HEK293T (cell line): ENCODE data around the gene ARHGEF19.
A peak's percentile ranks its signal among the peaks of the same experiment; 100 is the strongest.
"Not testable (repeated sequence)": the region's sequence is repeated elsewhere in the genome, so short reads cannot be mapped to it uniquely, and the experiment has no call there.

Experiments used
- CTCF ChIA-PET: fragments of 350-600 bp; formaldehyde crosslinking; extraction: SDS; loops from one replicate; lab custom pipeline; 2021; ENCODE audit warnings: antibody characterized with exemption, inconsistent platforms; lab: Yijun Ruan, JAX
- POLR2A ChIA-PET: fragments of 350-600 bp; formaldehyde crosslinking; extraction: SDS; loops from one replicate; lab custom pipeline; 2020; ENCODE audit warnings: antibody characterized with exemption, inconsistent platforms; lab: Yijun Ruan, JAX
- DNase-seq: peaks from one replicate; pipeline ENCODE4 v3.0.0; 2012; ENCODE audit warnings: mixed read lengths; ENCODE audit errors: extremely low spot score
- ARNT ChIP-seq: fragments of 450-650 bp; IDR thresholded peaks from 2 replicates; pipeline ENCODE4 v1.6.1; 2017; ENCODE audit warnings: mild to moderate bottlenecking
- BHLHE40 ChIP-seq: fragments of 450-650 bp; IDR thresholded peaks from 2 replicates; pipeline ENCODE4 v1.6.1; 2016; ENCODE audit warnings: mild to moderate bottlenecking, moderate library complexity, borderline replicate concordance
- CTBP1 ChIP-seq: fragments of 450-650 bp; IDR thresholded peaks from 2 replicates; pipeline ENCODE4 v1.6.1; 2016; ENCODE audit warnings: borderline replicate concordance
- ELF4 ChIP-seq: fragments of 450-650 bp; IDR thresholded peaks from 2 replicates; pipeline ENCODE4 v1.6.1; 2017; ENCODE audit warnings: antibody characterized with exemption
- FOXA1 ChIP-seq: fragments of 450-650 bp; IDR thresholded peaks from 2 replicates; pipeline ENCODE4 v1.6.1; 2016; ENCODE audit warnings: mild to moderate bottlenecking
- FOXK2 ChIP-seq: fragments of 450-650 bp; IDR thresholded peaks from 2 replicates; pipeline ENCODE4 v1.6.1; 2016; ENCODE audit warnings: mild to moderate bottlenecking
- FOXM1 ChIP-seq: fragments of 450-650 bp; IDR thresholded peaks from 2 replicates; pipeline ENCODE4 v1.6.1; 2017; ENCODE audit warnings: mild to moderate bottlenecking, borderline replicate concordance
- HDGF ChIP-seq: fragments of 450-650 bp; IDR thresholded peaks from 2 replicates; pipeline ENCODE4 v1.6.1; 2017; ENCODE audit warnings: antibody characterized with exemption, borderline replicate concordance
- L3MBTL2 ChIP-seq: fragments of 450-650 bp; conservative IDR thresholded peaks from 2 replicates; pipeline ENCODE4 v1.6.1; 2016; ENCODE audit warnings: mild to moderate bottlenecking
- LEF1 ChIP-seq: fragments of 450-650 bp; IDR thresholded peaks from 2 replicates; pipeline ENCODE4 v1.6.1; 2017; ENCODE audit warnings: mild to moderate bottlenecking, borderline replicate concordance
- NFRKB ChIP-seq: fragments of 450-650 bp; IDR thresholded peaks from 2 replicates; pipeline ENCODE4 v1.6.1; 2016; ENCODE audit warnings: mild to moderate bottlenecking, moderate library complexity
- SP1 ChIP-seq: fragments of 450-650 bp; IDR thresholded peaks from 2 replicates; pipeline ENCODE4 v1.6.1; 2017
- SUZ12 ChIP-seq: fragments of 450-650 bp; IDR thresholded peaks from 2 replicates; pipeline ENCODE4 v1.6.1; 2016; ENCODE audit warnings: mild to moderate bottlenecking
- TARDBP ChIP-seq: fragments of 450-650 bp; IDR thresholded peaks from 2 replicates; pipeline ENCODE4 v1.6.1; 2016
- ZNF384 ChIP-seq: fragments of 450-650 bp; IDR thresholded peaks from 2 replicates; pipeline ENCODE4 v1.6.1; 2016
- TF ChIP-seq, protein P1 (sequence below): fragments of 450-650 bp; IDR thresholded peaks from 2 replicates; pipeline ENCODE4 v1.6.1; 2016

Gene ARHGEF19

DNA sequence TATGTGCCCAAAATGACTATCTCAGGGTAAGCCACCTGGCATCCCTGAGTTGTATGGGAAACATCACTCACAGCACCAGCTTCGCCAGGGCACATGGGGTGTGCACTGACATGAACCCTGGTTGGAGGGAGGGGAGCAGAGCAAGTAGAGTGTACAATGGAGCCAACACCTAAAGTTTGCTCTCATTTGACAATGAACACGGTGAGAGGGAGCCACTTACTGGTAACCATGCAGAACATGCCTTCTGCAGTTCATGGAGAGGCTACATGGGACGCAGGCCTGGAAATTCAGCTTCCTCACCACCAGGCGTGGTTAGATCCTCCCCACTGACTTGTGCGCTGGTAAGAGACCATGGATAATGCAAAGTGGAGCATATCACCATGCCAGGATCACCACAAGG, 34.5 kb upstream of the ARHGEF19 start:
- POLR2A ChIA-PET, result no interaction called here
- TF ChIP-seq HDGF (no peak), NFRKB (no peak), SUZ12 (no peak), SP1 (no peak), ELF4 (no peak), LEF1 (no peak), ARNT (no peak), ZNF384 (no peak), L3MBTL2 (no peak), FOXK2 (no peak), BHLHE40 (no peak), CTBP1 (no peak), FOXM1 (no peak), FOXA1 (no peak), TARDBP (no peak)
- TF ChIP-seq, protein P1, sequence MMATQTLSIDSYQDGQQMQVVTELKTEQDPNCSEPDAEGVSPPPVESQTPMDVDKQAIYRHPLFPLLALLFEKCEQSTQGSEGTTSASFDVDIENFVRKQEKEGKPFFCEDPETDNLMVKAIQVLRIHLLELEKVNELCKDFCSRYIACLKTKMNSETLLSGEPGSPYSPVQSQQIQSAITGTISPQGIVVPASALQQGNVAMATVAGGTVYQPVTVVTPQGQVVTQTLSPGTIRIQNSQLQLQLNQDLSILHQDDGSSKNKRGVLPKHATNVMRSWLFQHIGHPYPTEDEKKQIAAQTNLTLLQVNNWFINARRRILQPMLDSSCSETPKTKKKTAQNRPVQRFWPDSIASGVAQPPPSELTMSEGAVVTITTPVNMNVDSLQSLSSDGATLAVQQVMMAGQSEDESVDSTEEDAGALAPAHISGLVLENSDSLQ, result no peak
- CTCF ChIA-PET, result interaction anchor here (0.6 kb wide), 1 partner anchor 116 kb away, joined by 5 read pairs; no protein-coding TSS in a partner anchor
- DNase-seq, result no peak

DNA sequence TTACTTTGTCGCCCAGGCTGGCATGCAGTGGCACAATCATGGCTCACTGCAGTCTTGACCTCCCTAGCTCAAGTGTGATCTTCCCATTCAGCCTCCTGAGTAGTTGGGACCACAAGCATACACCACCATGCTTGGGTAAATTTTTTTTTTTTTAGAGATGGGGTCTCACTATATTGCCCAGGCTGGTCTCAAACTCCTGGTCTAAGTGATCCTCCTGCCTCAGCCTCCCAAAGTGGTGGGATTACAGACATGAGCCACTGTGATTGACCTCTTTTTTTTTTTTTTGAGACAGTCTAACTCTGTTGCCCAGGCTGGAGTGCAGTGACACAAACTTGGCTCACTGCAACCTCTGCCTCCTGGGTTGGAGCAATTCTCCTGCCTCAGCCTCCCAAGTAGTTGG, 33.8 kb upstream of the ARHGEF19 start:
- ChIA-PET POLR2A (interaction anchor here (0.8 kb wide), 1 partner anchor 9 kb away, joined by 3 read pairs; the partner anchor contains the start of gene CPLANE2), CTCF (interaction anchor here (0.7 kb wide), 2 partner anchors 10 to 20 kb away, joined by 4 to 7 read pairs; no protein-coding TSS in a partner anchor)
- DNase-seq, result not testable (repeated sequence)

DNA sequence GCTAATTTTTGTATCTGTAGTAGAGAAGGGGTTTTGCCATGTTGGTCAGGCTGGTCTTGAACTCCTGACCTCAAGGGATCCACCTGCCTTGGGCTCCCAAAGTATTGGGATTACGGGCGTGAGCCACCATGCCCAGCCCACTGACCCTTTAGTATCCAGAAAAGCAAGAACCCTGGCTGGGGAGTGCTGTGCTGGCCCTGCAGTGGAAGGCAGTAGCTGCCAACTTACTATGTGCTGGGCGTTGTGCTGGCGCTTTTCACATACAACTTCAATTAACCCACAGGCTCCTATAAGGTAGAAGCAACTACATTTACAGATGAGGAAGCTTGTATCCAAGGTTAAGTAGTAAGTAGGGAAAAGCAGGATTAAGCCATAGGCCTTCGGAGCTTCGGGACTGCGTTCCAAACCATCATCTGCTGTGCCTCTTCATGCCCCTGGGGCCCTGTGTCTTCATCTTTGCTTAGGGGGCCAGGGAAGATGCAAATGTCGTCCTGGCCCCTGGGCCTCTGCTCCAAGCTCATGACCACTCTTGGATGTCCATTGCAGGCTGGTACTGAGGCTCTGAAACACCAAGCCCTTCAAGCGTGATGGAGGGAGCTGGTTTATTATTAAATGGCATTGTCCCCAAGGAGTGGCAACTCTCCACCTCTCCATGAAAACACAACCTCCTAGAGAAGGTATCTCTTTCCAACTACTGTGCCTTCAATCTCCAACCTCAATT, 33.2 kb upstream of the ARHGEF19 start:
- ChIA-PET CTCF (interaction anchor here (0.7 to 1.1 kb wide), 3 partner anchors 11 to 46 kb away, joined by 4 to 7 read pairs (median 5); no protein-coding TSS in a partner anchor), POLR2A (interaction anchor here (0.8 kb wide), 1 partner anchor 8 kb away, joined by 3 read pairs; the partner anchor contains the start of gene CPLANE2)
- no peak for DNase-seq
- TF ChIP-seq FOXA1, result no peak

DNA sequence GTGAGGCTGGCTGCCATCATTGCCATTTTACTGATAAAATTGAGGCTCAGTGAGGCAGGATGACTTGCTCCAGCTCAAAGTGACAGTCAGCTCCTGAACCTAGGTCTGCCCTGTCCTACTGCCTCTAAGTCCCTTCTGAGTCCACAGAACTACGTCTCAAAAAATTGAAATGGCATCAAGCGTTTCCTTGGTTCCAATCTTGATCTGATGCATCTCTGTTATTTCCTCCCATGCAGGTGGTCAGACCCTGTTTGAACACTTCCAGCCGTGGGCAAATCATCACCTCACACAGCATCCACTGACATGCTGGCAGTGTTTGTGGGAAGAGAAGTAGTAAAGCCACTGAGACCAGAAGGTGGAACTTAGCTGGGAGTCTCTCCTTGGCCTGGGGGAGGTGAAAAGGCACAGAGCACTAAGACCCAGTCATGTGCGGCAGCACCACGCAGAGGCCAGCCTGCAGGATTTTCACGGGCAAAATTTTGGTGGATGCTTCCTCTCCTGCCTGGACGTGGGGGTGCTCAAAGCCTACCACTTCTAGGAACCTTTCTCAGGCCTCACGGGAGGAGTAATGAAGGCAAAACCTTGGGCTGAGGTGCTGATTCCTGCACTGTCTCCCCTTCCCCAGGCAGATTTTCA, 32.3 kb upstream of the ARHGEF19 start:
- no peak for DNase-seq
- ChIA-PET POLR2A (interaction anchor here (1.0 kb wide), 1 partner anchor 41 kb away, joined by 4 read pairs; no protein-coding TSS in a partner anchor), CTCF (interaction anchor here (0.7 to 1.6 kb wide), 6 partner anchors 14 to 162 kb away, joined by 3 to 7 read pairs (median 4); no protein-coding TSS in a partner anchor)
- TF ChIP-seq L3MBTL2 (no peak), BHLHE40 (no peak), LEF1 (no peak), ARNT (no peak), HDGF (no peak), ELF4 (no peak), FOXA1 (no peak), SUZ12 (no peak), ZNF384 (no peak), NFRKB (no peak), FOXK2 (no peak), CTBP1 (no peak), FOXM1 (no peak), SP1 (no peak)

DNA sequence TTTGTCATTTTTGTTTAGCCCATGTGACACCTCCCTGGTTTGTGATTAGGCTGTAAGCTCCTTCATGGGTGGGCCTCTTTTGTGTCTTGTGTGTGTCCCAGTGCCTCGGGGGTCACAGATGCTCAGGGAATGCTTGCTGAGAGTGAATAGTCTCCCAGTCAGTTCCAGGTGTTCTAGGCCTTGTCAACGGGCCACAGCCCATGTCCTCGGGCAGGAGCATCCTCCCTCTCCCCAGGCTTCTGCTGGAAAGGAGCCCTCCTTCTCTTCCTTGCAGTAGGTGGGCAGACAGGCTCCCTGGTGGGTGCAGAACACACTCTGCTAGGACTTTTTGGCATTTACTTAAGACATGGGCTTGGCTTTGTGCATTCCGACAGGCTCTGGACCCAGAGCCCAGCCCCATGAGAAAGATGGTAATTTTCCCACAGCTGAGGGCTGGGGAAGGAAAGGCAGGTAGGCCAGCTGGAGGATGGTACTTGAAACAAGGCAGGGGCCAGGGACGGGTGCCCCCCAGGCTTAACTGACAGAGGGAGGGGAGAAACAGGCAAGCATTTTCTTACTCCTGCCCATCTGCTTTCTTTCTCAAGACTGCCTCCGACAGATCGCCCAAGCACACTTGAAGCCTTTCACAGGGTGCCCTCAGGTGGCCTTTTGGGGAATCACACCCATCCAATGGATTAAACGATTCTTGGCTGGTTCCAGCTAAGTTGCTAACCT, 31.6 kb upstream of the ARHGEF19 start:
- DNase-seq, result peak; percentile 79
- CTCF ChIA-PET, result interaction anchor here (0.7 to 1.6 kb wide), 8 partner anchors 15 to 162 kb away, joined by 3 to 7 read pairs (median 4); no protein-coding TSS in a partner anchor
- TF ChIP-seq FOXM1 (no peak), BHLHE40 (no peak), ARNT (no peak), TARDBP (no peak), ELF4 (no peak)
- POLR2A ChIA-PET, result interaction anchor here (1.0 to 1.3 kb wide), 2 partner anchors 38 to 40 kb away, joined by 3 to 4 read pairs; no protein-coding TSS in a partner anchor

DNA sequence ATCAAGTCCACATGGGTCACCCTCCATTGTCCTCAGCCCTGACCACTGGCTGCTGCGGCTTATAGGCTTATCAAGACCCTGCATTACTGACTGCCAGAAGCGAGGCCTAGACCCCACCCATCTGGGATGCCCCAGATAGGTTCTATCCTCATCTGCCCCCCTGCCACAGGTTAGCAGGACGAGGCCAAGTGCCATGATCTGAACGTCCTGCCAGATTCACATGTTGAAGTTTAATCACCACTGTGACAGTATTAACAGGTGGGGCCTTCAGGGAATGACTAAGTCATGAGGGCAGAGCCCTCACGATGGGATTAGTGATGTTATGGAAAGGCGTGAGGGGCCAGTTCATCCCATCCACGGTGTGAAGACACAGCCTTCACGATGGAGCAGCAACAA, 30.8 kb upstream of the ARHGEF19 start:
- DNase-seq, result no peak
- POLR2A ChIA-PET, result interaction anchor here (1.2 to 1.3 kb wide), 2 partner anchors 37 to 176 kb away, joined by 3 read pairs; no protein-coding TSS in a partner anchor
- CTCF ChIA-PET, result interaction anchor here (0.6 to 1.6 kb wide), 5 partner anchors 40 to 619 kb away, joined by 3 to 7 read pairs (median 3); no protein-coding TSS in a partner anchor
- TF ChIP-seq CTBP1 (no peak), FOXK2 (no peak)

DNA sequence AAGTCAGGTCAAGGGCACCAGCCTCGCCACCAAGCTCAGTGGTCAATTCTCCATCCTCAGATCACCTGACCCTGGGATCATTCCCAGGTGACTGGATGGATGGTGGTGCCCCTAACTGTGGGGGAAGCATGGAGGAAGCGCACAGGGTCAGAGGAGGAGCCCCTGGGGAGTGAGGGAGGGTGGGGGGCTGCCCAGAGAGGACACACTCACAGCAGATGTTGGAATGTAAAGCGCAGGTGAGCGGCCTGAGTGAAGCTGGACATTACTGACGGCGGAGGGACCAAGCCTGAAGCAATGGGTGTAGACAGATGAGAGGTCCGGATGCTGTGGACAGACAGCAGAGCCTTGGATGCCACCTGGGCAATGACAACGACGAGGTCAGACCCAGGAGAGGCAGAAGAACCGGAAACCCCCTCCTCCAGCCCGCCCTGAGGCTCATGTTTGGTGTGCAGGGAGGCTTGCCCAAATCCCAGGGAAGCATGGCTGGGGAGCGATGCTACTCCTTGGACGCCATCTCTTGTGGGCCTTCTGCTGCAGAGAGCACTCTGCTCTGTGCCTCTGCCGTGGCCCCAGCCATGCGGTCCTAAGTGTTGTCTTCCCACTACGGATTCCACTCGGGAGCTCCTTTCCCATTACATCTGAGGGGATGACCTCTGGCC, 30.2 kb upstream of the ARHGEF19 start:
- POLR2A ChIA-PET, result interaction anchor here (1.2 to 1.3 kb wide), 2 partner anchors 36 to 175 kb away, joined by 3 read pairs; no protein-coding TSS in a partner anchor
- no peak for TF ChIP-seq FOXK2
- no peak for TF ChIP-seq NFRKB
- no peak for TF ChIP-seq HDGF
- TF ChIP-seq, protein P1, result no peak
- TF ChIP-seq SP1, result no peak
- TF ChIP-seq ARNT, result no peak
- TF ChIP-seq CTBP1, result no peak
- no peak for TF ChIP-seq L3MBTL2
- no peak for TF ChIP-seq FOXM1
- TF ChIP-seq ELF4, result no peak
- no peak for TF ChIP-seq FOXA1
- no peak for TF ChIP-seq LEF1
- no peak for TF ChIP-seq SUZ12
- TF ChIP-seq TARDBP, result no peak
- no peak for TF ChIP-seq BHLHE40
- no peak for TF ChIP-seq ZNF384

More for the DNA sequence above, 30.2 kb upstream of the ARHGEF19 start:
- DNase-seq, result no peak
- CTCF ChIA-PET, result interaction anchor here (0.6 kb wide), 2 partner anchors 158 to 619 kb away, joined by 3 read pairs; no protein-coding TSS in a partner anchor
